ENCODE results near the gene MYO1C. TPM values are rescaled to one million over a fixed set of nuclear protein-coding genes. Genes with fewer than 3 reads are reported as not detected.

Gene MYO1C
- total and polyA plus RNA-seq, 9 of the 15 experiments (the other 6 are each of a cell fraction or from before 2014, with no cell fraction given), result 0.46 to 32.5 (median 11.6) TPM

GRCh38 chr17:1516388-1517161 is 24.1 kb upstream of the MYO1C start, which contains the start of gene INPP5K (continued):
- TF ChIP-seq MYNN (IDR thresholded peaks at IDR 0.05), result no peak
- TF ChIP-seq MYNN (CRISPR knock-in tag; IDR thresholded peaks at IDR 0.05), result no peak
- no peak for TF ChIP-seq NR2C2 (CRISPR knock-in tag; IDR thresholded peaks at IDR 0.05)
- TF ChIP-seq NR2C2 (tag; IDR thresholded peaks at IDR 0.05), result peak; percentile 57; the same call in 1 of the 2 replicates
- no peak for TF ChIP-seq ARID1B (IDR thresholded peaks at IDR 0.05)
- no peak for TF ChIP-seq NR4A1 (CRISPR knock-in tag; IDR thresholded peaks at IDR 0.05)
- TF ChIP-seq NR4A1 (tag; IDR thresholded peaks at IDR 0.05), result no peak
- TF ChIP-seq ZNF274 (IDR thresholded peaks at IDR 0.05; ENCODE audit: borderline replicate concordance, low read depth, low read length), result no peak
- no peak for TF ChIP-seq ZNF263 (CRISPR knock-in tag; IDR thresholded peaks at IDR 0.05; ENCODE audit: borderline replicate concordance)
- TF ChIP-seq CREM (IDR thresholded peaks at IDR 0.05; ENCODE audit: low read depth), result peak; percentile 86
- TF ChIP-seq WHSC1 (IDR thresholded peaks at IDR 0.05; ENCODE audit: low read length), result no peak
- no peak for TF ChIP-seq ZNF780A (CRISPR knock-in tag; IDR thresholded peaks at IDR 0.05)
- no peak for TF ChIP-seq ZNF76 (CRISPR knock-in tag; IDR thresholded peaks at IDR 0.05; ENCODE audit: borderline replicate concordance)
- TF ChIP-seq SRF (CRISPR knock-in tag; IDR thresholded peaks at IDR 0.05), result 0 out of 4 replicates have a peak, but pooled peaks of 1 of the 2 experiments have one; percentile 26
- TF ChIP-seq TCFL5 (CRISPR knock-in tag; conservative IDR thresholded peaks at IDR 0.05), result no peak
- peak; percentile 81; the same call in 1 of the 2 replicates for TF ChIP-seq PHF8 (IDR thresholded peaks at IDR 0.05; ENCODE audit: borderline replicate concordance, low read length)
- no peak for TF ChIP-seq NCOA6 (IDR thresholded peaks at IDR 0.05)
- TF ChIP-seq NONO (IDR thresholded peaks at IDR 0.05; ENCODE audit: low read depth in 2 of 2, low read length in 1 of 2), result peak in 1 of 2 experiments; percentile 35; a peak in 1 of 4 replicates
- TF ChIP-seq ZBTB12 (CRISPR knock-in tag; IDR thresholded peaks at IDR 0.05), result peak; percentile 49; the same call in 1 of the 2 replicates
- TF ChIP-seq, protein P1, sequence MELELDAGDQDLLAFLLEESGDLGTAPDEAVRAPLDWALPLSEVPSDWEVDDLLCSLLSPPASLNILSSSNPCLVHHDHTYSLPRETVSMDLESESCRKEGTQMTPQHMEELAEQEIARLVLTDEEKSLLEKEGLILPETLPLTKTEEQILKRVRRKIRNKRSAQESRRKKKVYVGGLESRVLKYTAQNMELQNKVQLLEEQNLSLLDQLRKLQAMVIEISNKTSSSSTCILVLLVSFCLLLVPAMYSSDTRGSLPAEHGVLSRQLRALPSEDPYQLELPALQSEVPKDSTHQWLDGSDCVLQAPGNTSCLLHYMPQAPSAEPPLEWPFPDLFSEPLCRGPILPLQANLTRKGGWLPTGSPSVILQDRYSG (tag; conservative IDR thresholded peaks at IDR 0.05; ENCODE audit: low read depth), result no peak
- TF ChIP-seq SMARCA4 (IDR thresholded peaks at IDR 0.05), result no peak
- TF ChIP-seq, protein P2, sequence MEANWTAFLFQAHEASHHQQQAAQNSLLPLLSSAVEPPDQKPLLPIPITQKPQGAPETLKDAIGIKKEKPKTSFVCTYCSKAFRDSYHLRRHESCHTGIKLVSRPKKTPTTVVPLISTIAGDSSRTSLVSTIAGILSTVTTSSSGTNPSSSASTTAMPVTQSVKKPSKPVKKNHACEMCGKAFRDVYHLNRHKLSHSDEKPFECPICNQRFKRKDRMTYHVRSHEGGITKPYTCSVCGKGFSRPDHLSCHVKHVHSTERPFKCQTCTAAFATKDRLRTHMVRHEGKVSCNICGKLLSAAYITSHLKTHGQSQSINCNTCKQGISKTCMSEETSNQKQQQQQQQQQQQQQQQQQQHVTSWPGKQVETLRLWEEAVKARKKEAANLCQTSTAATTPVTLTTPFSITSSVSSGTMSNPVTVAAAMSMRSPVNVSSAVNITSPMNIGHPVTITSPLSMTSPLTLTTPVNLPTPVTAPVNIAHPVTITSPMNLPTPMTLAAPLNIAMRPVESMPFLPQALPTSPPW (CRISPR knock-in tag; IDR thresholded peaks at IDR 0.05), result peak; percentile 33; the same call in 1 of the 2 replicates
- TF ChIP-seq TAF7 (tag; IDR thresholded peaks at IDR 0.05), result no peak
- no peak for TF ChIP-seq GABPB2 (CRISPR knock-in tag; conservative IDR thresholded peaks at IDR 0.05)
- TF ChIP-seq NR2F6 (CRISPR knock-in tag; IDR thresholded peaks at IDR 0.05), result no peak
- peak; percentile 33 for TF ChIP-seq FIP1L1 (IDR thresholded peaks at IDR 0.05; ENCODE audit: low read depth, low read length, poor library complexity, severe bottlenecking)
- TF ChIP-seq POLR2AphosphoS2 (IDR thresholded peaks at IDR 0.05; ENCODE audit: low read length), result peak; percentile 85; the same call in 1 of the 2 replicates
- no peak for TF ChIP-seq TCF7 (IDR thresholded peaks at IDR 0.05; ENCODE audit: borderline replicate concordance)
